ENCODE data around the gene IZUMO1. TPM values are rescaled to one million over a fixed set of nuclear protein-coding genes. Genes with fewer than 3 reads are reported as not detected.

The IZUMO1 gene
- polyA plus RNA-seq, 1 donor (not counting 4 experiments of a cell fraction or from before 2014, with no cell fraction given) = 0.63 TPM

Small RNAs within 50 kb of the gene (small RNA-seq; reads per million reads assigned to genes)
- 0 reads per million in 3 experiments for gene RNU6-317P (ENCODE audit: insufficient read length in 3 of 3, low read depth in 3 of 3, low replicate concordance in 1 of 3)

Other genes starting within 250 kb of the IZUMO1 start
- 0.51 to 0.76 TPM (median 0.68 TPM) in 3 replicates for gene LMTK3, start 235.1 kb downstream of the IZUMO1 start, polyA plus RNA-seq
- 6.0 to 10.2 TPM (median 8.9 TPM) in 3 replicates for gene SULT2B1, start 194.7 kb downstream of the IZUMO1 start, polyA plus RNA-seq
- 0.08 TPM in 1 of 3 replicates, not detected in the others for gene SPACA4, start 140.2 kb downstream of the IZUMO1 start, polyA plus RNA-seq
- gene FAM83E, start 131.8 kb downstream of the IZUMO1 start, polyA plus RNA-seq = 0.06 to 0.31 TPM (median 0.17 TPM) in 3 replicates
- 1,010 to 1,534 TPM (median 1,015 TPM) in 3 replicates for gene RPL18, start 127.7 kb downstream of the IZUMO1 start, polyA plus RNA-seq
- gene SPHK2, start 127.4 kb downstream of the IZUMO1 start, polyA plus RNA-seq = 2.8 to 3.8 TPM (median 3.4 TPM) in 3 replicates
- 0.79 to 2.0 TPM (median 1.0 TPM) in 3 replicates for gene DBP, start 109.5 kb downstream of the IZUMO1 start, polyA plus RNA-seq
- 1.6 to 3.9 TPM (median 1.7 TPM) in 3 replicates for gene CA11, start 100.7 kb downstream of the IZUMO1 start, polyA plus RNA-seq
- gene NTN5, start 73.9 kb downstream of the IZUMO1 start, polyA plus RNA-seq = 0.07 to 0.19 TPM (median 0.07 TPM) in 3 replicates
- gene FUT2, start 50.9 kb downstream of the IZUMO1 start, polyA plus RNA-seq = 2.3 to 4.0 TPM (median 3.7 TPM) in 3 replicates
- 0.35 to 0.39 TPM (median 0.37 TPM) in 3 replicates for gene MAMSTR, start 27.2 kb downstream of the IZUMO1 start, polyA plus RNA-seq
- gene RASIP1, start 6.3 kb downstream of the IZUMO1 start, polyA plus RNA-seq = 2.2 to 4.8 TPM (median 2.3 TPM) in 3 replicates
- 3.2 to 5.3 TPM (median 3.7 TPM) in 3 replicates for gene FUT1, start 5.7 kb upstream of the IZUMO1 start, polyA plus RNA-seq
- gene FGF21, start 8.6 kb upstream of the IZUMO1 start, polyA plus RNA-seq = not detected in 3 replicates
- 19.0 to 27.3 TPM (median 20.4 TPM) in 3 replicates for gene BCAT2, start 64.1 kb upstream of the IZUMO1 start, polyA plus RNA-seq
- gene HSD17B14, start 89.6 kb upstream of the IZUMO1 start, polyA plus RNA-seq = 0.92 to 1.2 TPM (median 1.0 TPM) in 3 replicates
- gene PLEKHA4, start 121.7 kb upstream of the IZUMO1 start, polyA plus RNA-seq = 1.2 to 2.2 TPM (median 1.8 TPM) in 3 replicates
- gene PPP1R15A, start 125.5 kb upstream of the IZUMO1 start, polyA plus RNA-seq = 23.6 to 36.6 TPM (median 32.5 TPM) in 3 replicates
- gene TULP2, start 151.8 kb upstream of the IZUMO1 start, polyA plus RNA-seq = not detected in 3 replicates
- 44.3 to 65.1 TPM (median 59.2 TPM) in 3 replicates for gene NUCB1, start 153.4 kb upstream of the IZUMO1 start, polyA plus RNA-seq
- gene DHDH, start 186.8 kb upstream of the IZUMO1 start, polyA plus RNA-seq = 0.45 to 1.8 TPM (median 0.52 TPM) in 3 replicates
- 75.3 to 139 TPM (median 113 TPM) in 3 replicates for gene BAX, start 208.0 kb upstream of the IZUMO1 start, polyA plus RNA-seq
- 805 to 2,115 TPM (median 838 TPM) in 3 replicates for gene FTL, start 218.4 kb upstream of the IZUMO1 start, polyA plus RNA-seq
- 46.5 to 61.9 TPM (median 58.6 TPM) in 3 replicates for gene GYS1, start 246.4 kb upstream of the IZUMO1 start, polyA plus RNA-seq
- 126 to 162 TPM (median 141 TPM) in 3 replicates for gene RUVBL2, start 247.0 kb upstream of the IZUMO1 start, polyA plus RNA-seq